Middle frontal gyrus (tissue), 1 donor: Measurements from ENCODE around the gene CCDC34.
"Not testable (repeated sequence)": the region's sequence is repeated elsewhere in the genome, so short reads cannot be mapped to it uniquely, and the experiment has no call there.

Experiments used
- DNase-seq: peaks from one replicate; pipeline ENCODE4 v3.0.0-alpha.2; 2015; ENCODE audit warnings: low spot score; ENCODE audit errors: extremely low spot score

The CCDC34 gene

DNA sequence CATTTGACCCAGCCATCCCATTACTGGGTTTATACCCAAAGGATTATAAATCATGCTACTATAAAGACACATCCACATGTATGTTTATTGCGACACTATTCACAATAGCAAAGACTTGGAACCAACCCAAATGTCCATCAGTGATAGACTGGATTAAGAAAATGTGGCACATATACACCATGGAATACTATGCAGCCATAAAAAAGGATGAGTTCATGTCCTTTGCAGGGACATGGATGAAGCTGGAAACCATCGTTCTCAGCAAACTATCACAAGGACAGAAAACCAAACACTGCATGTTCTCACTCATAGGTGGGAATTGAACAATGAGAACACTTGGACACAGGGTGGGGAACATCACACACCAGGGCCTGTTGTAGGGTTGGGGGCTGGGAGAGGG, 36.0 kb downstream of the CCDC34 start:
- not testable (repeated sequence) for DNase-seq

GRCh38 chr11:27322196-27322595, 40.8 kb downstream of the CCDC34 start:
- DNase-seq = not testable (repeated sequence)

GRCh38 chr11:27321340-27321739, 41.7 kb downstream of the CCDC34 start:
- DNase-seq = not testable (repeated sequence)

DNA sequence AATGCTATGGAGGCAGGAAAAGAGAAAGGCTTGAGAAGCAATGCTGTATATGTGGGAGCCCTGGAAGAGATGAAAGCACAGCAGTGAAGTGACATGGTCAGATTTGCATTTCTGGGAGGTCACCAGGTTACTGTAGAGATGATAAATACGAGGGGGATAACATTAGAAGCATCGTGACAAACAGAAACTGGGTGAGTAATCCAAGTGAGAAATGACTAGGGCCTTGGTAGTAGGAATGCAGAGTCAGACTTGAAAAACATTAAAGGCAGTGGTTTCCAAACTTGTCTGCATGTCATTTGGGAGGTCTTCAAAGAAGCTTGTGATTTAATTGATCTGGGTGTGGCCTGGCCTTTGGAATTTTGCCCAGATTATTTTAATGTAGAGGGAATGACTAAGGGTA, 43.9 kb downstream of the CCDC34 start:
- DNase-seq = no peak

DNA sequence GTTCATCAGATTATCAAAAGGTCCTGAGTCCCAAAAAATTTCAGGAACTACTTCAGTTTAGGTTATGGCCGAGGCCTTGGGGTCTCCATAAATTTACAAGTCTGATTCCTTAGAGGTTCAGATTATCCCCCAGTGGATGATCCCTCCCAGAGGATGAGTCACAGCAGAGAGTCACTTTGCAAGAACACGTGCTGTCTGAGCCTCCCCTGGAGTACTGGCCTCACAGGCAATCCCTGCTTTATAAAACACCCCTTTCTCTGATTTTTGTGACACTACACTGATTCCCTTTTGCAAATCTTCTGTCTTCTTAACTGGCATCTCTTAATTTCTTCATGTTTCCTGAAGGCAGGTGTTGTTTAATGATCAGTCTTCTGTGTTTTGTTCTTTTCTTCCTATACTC, 45.3 kb downstream of the CCDC34 start:
- no peak for DNase-seq

GRCh38 chr11:27315836-27316235, 47.2 kb downstream of the CCDC34 start:
- no peak for DNase-seq

DNA sequence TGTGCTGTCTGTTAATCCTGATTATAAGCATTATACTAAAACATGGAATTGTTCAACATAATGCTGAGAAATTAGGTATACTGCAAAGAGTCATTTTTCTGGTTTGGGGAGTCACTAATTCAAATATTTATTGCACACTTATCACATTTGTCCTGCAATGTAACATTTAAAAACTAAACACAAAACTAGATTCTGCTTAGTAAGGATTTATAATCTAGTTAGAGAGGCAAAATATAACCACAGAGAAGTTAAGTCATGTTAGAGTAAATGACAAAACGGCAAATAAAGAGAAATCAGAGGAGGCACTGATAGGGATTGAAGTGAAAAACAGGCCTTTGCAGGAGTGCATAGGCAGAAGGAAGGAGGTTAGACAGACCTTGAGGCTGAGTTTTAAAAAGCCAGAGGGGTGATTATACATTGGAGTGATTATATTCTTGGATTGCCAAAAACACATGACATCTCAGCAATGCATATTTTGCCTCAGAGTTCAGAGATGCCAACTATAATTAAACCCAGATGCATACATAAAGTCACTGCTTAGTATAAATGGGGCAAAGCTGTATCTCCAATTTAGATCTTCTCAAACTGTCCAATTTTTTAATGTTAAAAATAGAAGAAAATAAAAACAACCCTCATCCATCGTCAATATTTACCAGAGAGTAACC, 49.7 kb downstream of the CCDC34 start:
- DNase-seq = no peak

DNA sequence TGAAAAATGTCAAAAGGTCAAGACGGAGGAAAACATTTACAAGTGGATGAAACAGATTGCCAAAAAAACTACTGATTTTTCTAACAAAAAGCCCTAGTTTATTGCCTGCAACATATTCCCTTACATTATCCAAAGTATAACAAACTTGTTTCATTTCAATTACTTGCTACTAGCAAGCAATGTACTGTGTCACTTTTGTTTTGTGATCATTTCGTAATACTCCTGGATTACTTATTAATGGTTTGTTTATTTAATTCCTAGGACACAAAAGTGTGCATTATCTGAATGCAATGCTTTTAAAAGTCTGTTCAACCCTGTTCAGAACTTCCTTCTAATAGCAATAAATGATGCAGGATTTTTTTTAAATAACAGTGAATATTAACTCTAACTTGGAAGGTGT, 50.9 kb downstream of the CCDC34 start:
- DNase-seq = no peak

DNA sequence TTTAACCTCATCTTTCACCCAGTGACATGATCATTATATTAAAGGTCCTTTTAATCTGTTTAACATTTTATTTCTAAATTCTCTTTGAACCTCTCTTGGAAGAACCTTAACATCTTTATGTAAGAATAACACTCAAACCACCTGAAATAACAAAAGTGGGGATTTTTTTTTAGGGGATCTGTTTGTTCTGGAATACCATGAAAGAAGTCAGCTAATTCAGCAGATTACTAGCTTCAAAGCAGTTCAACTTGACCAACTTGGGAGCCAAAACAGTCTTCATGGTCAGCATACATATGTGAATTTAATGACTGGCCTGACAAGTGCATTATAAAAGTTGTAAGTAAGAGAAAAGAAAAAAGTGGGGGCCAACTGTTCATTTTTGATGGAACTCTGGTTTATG, 52.3 kb downstream of the CCDC34 start:
- no peak for DNase-seq

DNA sequence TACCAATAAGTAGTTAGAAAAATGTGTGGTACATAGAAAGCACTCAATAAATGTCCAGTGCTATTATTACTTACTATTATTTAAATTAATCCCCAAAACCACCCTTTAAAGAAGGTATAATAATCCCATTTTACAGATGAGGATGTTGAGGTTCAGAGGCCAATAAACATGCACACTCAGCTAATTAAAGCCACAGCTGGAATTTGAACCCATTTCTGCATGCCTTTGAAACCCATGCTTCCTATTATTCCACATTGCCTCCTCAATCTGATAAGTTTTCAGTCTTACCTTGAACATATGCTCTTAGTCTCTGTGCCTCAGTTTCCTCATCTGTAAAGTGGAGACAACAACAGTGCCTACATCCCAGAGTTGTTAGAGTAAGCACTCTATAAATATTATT, 52.8 kb downstream of the CCDC34 start:
- DNase-seq = no peak

DNA sequence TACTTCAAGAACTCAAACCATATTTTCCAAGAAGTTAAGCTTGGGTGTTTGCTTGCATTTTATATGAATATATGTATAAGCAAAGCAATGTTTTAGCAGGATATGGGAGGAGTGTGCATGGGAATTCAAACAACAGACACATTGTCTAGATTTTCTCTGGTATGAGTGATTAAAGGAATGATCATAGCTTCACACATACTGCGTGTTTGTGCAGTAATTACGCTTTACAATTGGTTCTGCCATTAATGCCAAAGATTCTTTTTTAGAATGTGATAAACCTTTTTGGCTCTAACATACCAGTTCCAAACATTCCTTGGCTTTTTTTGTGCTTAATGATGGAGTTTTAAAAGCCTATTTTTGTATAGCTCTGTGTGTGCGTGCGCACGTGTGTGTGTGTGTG, 54.0 kb downstream of the CCDC34 start:
- no peak for DNase-seq

GRCh38 chr11:27307232-27307631, 55.8 kb downstream of the CCDC34 start:
- DNase-seq = no peak

DNA sequence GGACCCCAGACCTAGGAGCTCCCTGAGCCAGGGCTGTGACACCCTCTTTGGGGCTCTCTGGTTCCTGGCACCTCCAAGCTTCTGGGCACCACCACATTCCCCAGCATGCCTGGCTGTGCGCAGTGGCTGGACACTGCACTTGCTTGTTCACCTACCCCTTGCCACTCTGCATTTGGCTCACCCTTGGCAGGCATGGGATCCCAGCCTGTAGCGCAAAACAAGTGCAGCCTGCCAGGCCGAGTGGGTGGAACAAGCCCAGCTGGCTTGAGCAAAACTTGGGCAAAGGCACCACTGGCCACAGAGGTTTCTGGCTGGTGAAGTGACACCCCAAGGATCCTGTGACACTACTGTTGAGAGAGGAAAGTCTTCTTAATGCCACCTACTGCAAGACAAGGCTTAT, 57.3 kb downstream of the CCDC34 start:
- no peak for DNase-seq

- DNase-seq = no peak
Observed at GRCh38 chr11:27304514-27304913, 58.5 kb downstream of the CCDC34 start.

GRCh38 chr11:27303903-27304302, 59.1 kb downstream of the CCDC34 start:
- DNase-seq = no peak

- no peak for DNase-seq
Observed at GRCh38 chr11:27300974-27301373, 62.0 kb downstream of the CCDC34 start.

DNA sequence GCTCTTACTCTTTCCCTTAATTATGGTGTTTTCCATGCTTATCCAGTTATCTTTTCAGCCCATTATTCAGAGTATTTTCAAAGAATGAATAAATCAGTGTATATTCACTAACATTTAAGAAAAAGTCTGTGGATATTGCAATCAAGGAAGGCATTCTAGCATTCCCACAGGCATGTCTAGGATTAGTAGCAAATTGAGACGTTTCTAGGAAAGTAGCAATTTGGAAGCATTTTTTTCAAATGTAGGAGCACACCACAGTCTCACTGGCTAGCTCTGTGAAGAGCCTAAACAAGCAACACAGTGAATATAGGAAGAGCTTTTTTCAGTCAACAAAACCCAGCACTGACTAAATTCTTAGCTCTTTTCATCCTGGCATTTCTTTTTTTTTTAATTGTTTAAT, 65.4 kb downstream of the CCDC34 start:
- DNase-seq = no peak

DNA sequence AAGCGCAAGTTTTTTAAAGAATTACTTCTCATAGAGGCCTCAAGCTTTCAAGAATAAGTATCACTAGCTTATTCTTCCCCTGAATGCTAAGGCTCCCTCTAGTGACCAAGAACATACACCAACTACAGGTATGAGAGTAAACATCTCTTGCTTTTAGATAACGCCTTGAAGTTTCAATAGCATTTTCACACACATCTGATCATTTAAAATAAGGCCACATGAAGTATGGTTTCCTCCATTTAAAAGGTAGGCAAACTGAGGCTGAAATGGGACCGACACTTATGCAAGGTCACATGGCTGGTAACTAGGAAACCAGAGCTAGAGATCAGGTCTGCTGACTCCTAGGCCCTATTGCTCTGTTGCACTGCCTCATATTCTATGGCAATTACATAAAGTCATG, 66.5 kb downstream of the CCDC34 start:
- no peak for DNase-seq

DNA sequence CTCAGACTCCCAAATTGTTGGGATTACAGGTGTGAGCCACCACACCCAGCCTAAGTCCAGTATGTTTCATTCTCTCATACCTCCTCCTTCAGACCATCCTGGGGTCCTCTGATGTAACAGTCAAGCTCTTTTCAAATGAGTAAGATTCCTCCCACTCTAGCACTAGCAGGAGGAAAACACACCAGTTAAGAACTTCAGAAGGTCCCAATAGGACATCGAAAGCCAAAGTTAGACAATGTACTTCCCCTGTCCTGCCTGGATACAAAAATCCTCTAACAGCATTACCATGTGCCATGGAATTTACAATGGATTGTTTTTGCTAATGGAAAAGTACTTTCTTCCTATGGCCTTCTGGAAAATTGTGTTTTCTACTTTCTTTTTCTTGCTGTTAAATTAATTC, 67.1 kb downstream of the CCDC34 start:
- no peak for DNase-seq

- DNase-seq = no peak
Observed at GRCh38 chr11:27294654-27295053, 68.4 kb downstream of the CCDC34 start.

- DNase-seq = no peak
Observed at GRCh38 chr11:27293515-27294417, 69.2 kb downstream of the CCDC34 start.

DNA sequence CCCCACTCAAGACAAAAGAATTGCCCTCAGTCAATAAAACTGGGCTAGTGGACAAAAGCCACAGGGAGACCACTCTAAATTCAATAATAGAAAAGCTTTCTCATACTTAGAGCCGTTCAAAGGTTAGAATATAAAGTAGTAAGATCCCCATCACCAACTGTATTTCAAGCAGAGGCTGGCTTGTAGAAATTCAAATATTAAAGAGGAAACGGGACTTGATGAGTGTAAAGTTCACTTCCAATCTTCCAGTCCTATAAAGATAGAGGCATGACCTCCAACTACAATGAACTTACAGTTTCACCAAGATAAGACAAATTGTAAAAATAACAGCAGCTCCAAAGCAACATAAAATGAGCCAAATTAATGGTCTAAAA, 70.4 kb downstream of the CCDC34 start:
- no peak for DNase-seq
